ENCODE measurements around the gene TOGARAM1.
A peak's percentile ranks its signal among the peaks of the same experiment; 100 is the strongest.

Gene TOGARAM1

GRCh38 chr14:45084946-45085346 lies 123.0 kb downstream of the TOGARAM1 start:
- peak; percentile 7 for DNase-seq (ENCODE audit: low spot score)

- no peak for DNase-seq (ENCODE audit: low spot score)
Observed at GRCh38 chr14:45089813-45090212, 127.8 kb downstream of the TOGARAM1 start.

- DNase-seq (ENCODE audit: low spot score) = no peak
Observed at GRCh38 chr14:45091710-45092109, 129.7 kb downstream of the TOGARAM1 start.

GRCh38 chr14:45094275-45094674 lies 132.3 kb downstream of the TOGARAM1 start:
- DNase-seq (ENCODE audit: low spot score) = no peak

GRCh38 chr14:45095143-45095542 lies 133.2 kb downstream of the TOGARAM1 start:
- no peak for DNase-seq (ENCODE audit: low spot score)

- DNase-seq (ENCODE audit: low spot score) = no peak
Observed at GRCh38 chr14:45096218-45096617, 134.2 kb downstream of the TOGARAM1 start.

- no peak for DNase-seq (ENCODE audit: low spot score)
Observed at GRCh38 chr14:45103806-45104205, 141.8 kb downstream of the TOGARAM1 start.

- DNase-seq (ENCODE audit: low spot score) = no peak
Observed at GRCh38 chr14:45104561-45104960, 142.6 kb downstream of the TOGARAM1 start.

GRCh38 chr14:45112896-45113781 lies 151.1 kb downstream of the TOGARAM1 start:
- DNase-seq (ENCODE audit: low spot score) = no peak

- no peak for DNase-seq (ENCODE audit: low spot score)
Observed at GRCh38 chr14:45114327-45114726, 152.3 kb downstream of the TOGARAM1 start.

GRCh38 chr14:45118594-45118993 lies 156.6 kb downstream of the TOGARAM1 start:
- no peak for DNase-seq (ENCODE audit: low spot score)

- no peak for DNase-seq (ENCODE audit: low spot score)
Observed at GRCh38 chr14:45120096-45120495, 158.1 kb downstream of the TOGARAM1 start.

- DNase-seq (ENCODE audit: low spot score) = no peak
Observed at GRCh38 chr14:45123271-45123670, 161.3 kb downstream of the TOGARAM1 start.

Data from SW480 (cell line).